HEK293 (cell line): ENCODE data around the gene DES.

Experiments
- CTCF ChIA-PET: fragments of 350-600 bp; formaldehyde crosslinking; extraction: SDS; loops from one replicate; lab custom pipeline; 2021; ENCODE audit warnings: antibody characterized with exemption; lab: Yijun Ruan, JAX
- POLR2A ChIA-PET: fragments of 300-600 bp; formaldehyde crosslinking; extraction: SDS; loops from one replicate; lab custom pipeline; 2020; ENCODE audit warnings: antibody characterized with exemption, inconsistent platforms; lab: Yijun Ruan, JAX
- H3K27ac ChIP-seq: fragments of 200-500 bp; sonication (Bioruptor generic); 2 replicates; pipeline ENCODE4 v1.5.1; 2014; ENCODE audit warnings: low read depth, low read length, control low read depth, inconsistent platforms; ENCODE audit errors: extremely low read depth
- H3K36me3 ChIP-seq, 2 experiments: fragments of 200-500 bp in 1 of 2; sonication (Bioruptor generic) in 1 of 2; 1 replicate in 1 of 2; 2 replicates in 1 of 2; pipeline ENCODE4 v1.5.1; 2014 to 2017; ENCODE audit warnings: inconsistent platforms in 2 of 2, low read length in 2 of 2; ENCODE audit not compliant: control insufficient read depth in 2 of 2, insufficient read depth in 1 of 2
- H3K4me1 ChIP-seq: fragments of 200-500 bp; sonication (Bioruptor generic); 2 replicates; pipeline ENCODE4 v1.5.1; 2014; ENCODE audit warnings: mild to moderate bottlenecking, low read length, inconsistent platforms; ENCODE audit not compliant: control insufficient read depth, insufficient read depth
- H3K4me3 ChIP-seq: 2 replicates; pipeline ENCODE4 v1.5.1; 2011; ENCODE audit warnings: low read depth, mild to moderate bottlenecking, control low read depth, low read length, moderate library complexity
- H3K9me3 ChIP-seq: fragments of 200-500 bp; sonication (Bioruptor generic); 2 replicates; pipeline ENCODE4 v1.5.1; 2014; ENCODE audit warnings: low read depth, low read length, inconsistent platforms; ENCODE audit not compliant: control insufficient read depth, insufficient read depth
- GLI2 ChIP-seq: fragments of 450-650 bp; formaldehyde crosslinking; IDR thresholded peaks from 2 replicates; pipeline ENCODE4; 2017; ENCODE audit warnings: missing biosample characterization, missing genetic modification characterization, low read depth, borderline replicate concordance
- HIC1 ChIP-seq: fragments of 450-650 bp; formaldehyde crosslinking; IDR thresholded peaks from 2 replicates; pipeline ENCODE4 v1.5.1; 2016; ENCODE audit warnings: missing biosample characterization, missing genetic modification characterization
- MEIS1 ChIP-seq: sonication (generic); formaldehyde crosslinking; IDR thresholded peaks from 2 replicates; pipeline ENCODE4 v1.8.1; 2022; ENCODE audit warnings: missing genetic modification reagents, mild to moderate bottlenecking, borderline replicate concordance
- OSR2 ChIP-seq: fragments of 450-650 bp; formaldehyde crosslinking; IDR thresholded peaks from 2 replicates; pipeline ENCODE4 v1.5.1; 2016; ENCODE audit warnings: missing biosample characterization, missing genetic modification characterization
- REPIN1 ChIP-seq: fragments of 450-650 bp; formaldehyde crosslinking; IDR thresholded peaks from 2 replicates; pipeline ENCODE4 v1.5.1; 2017; ENCODE audit warnings: missing biosample characterization, missing genetic modification characterization, low read depth
- ZBTB7A ChIP-seq: fragments of 450-650 bp; formaldehyde crosslinking; IDR thresholded peaks from 2 replicates; pipeline ENCODE4 v1.5.1; 2016; ENCODE audit warnings: low read depth, missing biosample characterization, missing genetic modification characterization
- ZFP41 ChIP-seq: fragments of 450-650 bp; formaldehyde crosslinking; IDR thresholded peaks from 2 replicates; pipeline ENCODE4 v1.5.1; 2016; ENCODE audit warnings: missing biosample characterization, missing genetic modification characterization, borderline replicate concordance
- ZNF114 ChIP-seq: fragments of 450-650 bp; formaldehyde crosslinking; IDR thresholded peaks from 2 replicates; pipeline ENCODE4 v1.5.0; 2017; ENCODE audit warnings: missing biosample characterization, missing genetic modification characterization
- ZNF140 ChIP-seq: fragments of 450-650 bp; formaldehyde crosslinking; IDR thresholded peaks from 2 replicates; pipeline ENCODE4 v1.5.1; 2016; ENCODE audit warnings: missing biosample characterization, missing genetic modification characterization
- ZNF202 ChIP-seq: fragments of 450-650 bp; formaldehyde crosslinking; IDR thresholded peaks from 2 replicates; pipeline ENCODE4 v1.5.1; 2016; ENCODE audit warnings: missing biosample characterization, missing genetic modification characterization, borderline replicate concordance
- ZNF274 ChIP-seq, 2 experiments: fragments of 200-500 bp in 1 of 2; fragments of 450-650 bp in 1 of 2; sonication (Bioruptor generic) in 1 of 2; formaldehyde crosslinking in 1 of 2; IDR thresholded peaks; 2 replicates each; pipeline versions ENCODE4 v1.5.1 to v1.6.1; 2014 to 2016; ENCODE audit warnings: borderline replicate concordance in 1 of 2, inconsistent platforms in 1 of 2, low read length in 1 of 2, missing biosample characterization in 1 of 2, missing genetic modification characterization in 1 of 2
- ZNF280D ChIP-seq: fragments of 450-650 bp; formaldehyde crosslinking; IDR thresholded peaks from 2 replicates; pipeline ENCODE4 v1.5.1; 2016; ENCODE audit warnings: missing biosample characterization, missing genetic modification characterization
- ZNF341 ChIP-seq: fragments of 450-650 bp; formaldehyde crosslinking; IDR thresholded peaks from 2 replicates; pipeline ENCODE4; 2016; ENCODE audit warnings: low read depth, missing biosample characterization, missing genetic modification characterization
- ZNF555 ChIP-seq: fragments of 450-650 bp; formaldehyde crosslinking; conservative IDR thresholded peaks from 2 replicates; pipeline ENCODE4 v1.5.1; 2017; ENCODE audit warnings: missing biosample characterization, mild to moderate bottlenecking, missing genetic modification characterization, inconsistent platforms
- ZNF571 ChIP-seq: fragments of 450-650 bp; formaldehyde crosslinking; IDR thresholded peaks from 2 replicates; pipeline ENCODE4 v1.5.0; 2017; ENCODE audit warnings: missing biosample characterization, missing genetic modification characterization
- ZNF76 ChIP-seq: fragments of 450-650 bp; formaldehyde crosslinking; IDR thresholded peaks from 2 replicates; pipeline ENCODE4; 2016; ENCODE audit warnings: low read depth, missing biosample characterization, missing genetic modification characterization, borderline replicate concordance
- TF ChIP-seq, protein P1 (sequence below): fragments of 450-650 bp; formaldehyde crosslinking; IDR thresholded peaks from 2 replicates; pipeline ENCODE4 v1.5.1; 2017; ENCODE audit warnings: missing biosample characterization, missing genetic modification characterization
- TF ChIP-seq, protein P2 (sequence below): fragments of 450-650 bp; formaldehyde crosslinking; IDR thresholded peaks from 2 replicates; pipeline ENCODE4 v1.5.1; 2017; ENCODE audit warnings: missing biosample characterization, missing genetic modification characterization

Gene DES

DNA sequence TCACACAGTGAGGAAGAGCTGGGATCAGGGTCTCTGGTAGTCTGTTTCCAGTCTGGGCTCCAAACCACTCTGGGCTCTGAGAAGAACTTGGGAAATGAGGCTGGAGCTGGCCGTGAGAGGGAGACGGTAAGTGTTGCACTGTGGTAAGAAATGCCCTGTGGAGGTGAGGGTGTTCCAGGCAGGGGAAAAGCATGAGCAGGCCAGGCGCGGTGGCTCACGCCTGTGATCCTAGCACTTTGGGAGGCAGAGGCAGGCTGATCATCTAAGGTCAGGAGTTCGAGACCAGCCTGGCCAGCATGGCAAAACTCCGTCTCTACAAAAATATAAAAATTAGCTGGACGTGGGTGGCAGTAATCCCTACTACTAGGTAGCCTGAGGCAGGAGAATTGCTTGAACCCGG is 14.3 kb upstream of the DES start:
- Histone ChIP-seq H3K27ac (no peak overlapping the region), H3K4me1 (peaks cover 19% of the 10 kb centered on the region), H3K9me3 (no peaks in the 10 kb centered on the region), H3K4me3 (no peak overlapping the region), H3K36me3 (no peaks in the 10 kb centered on the region)
- TF ChIP-seq ZFP41 (tag by site-specific recombination) (no peak), ZNF76 (tag by site-specific recombination) (no peak), HIC1 (tag by site-specific recombination) (no peak), ZNF280D (tag by site-specific recombination) (no peak), REPIN1 (tag by site-specific recombination) (no peak), ZBTB7A (tag by site-specific recombination) (no peak), MEIS1 (CRISPR knock-in tag) (no peak), ZNF571 (tag by site-specific recombination) (no peak), OSR2 (tag by site-specific recombination) (no peak), ZNF555 (tag by site-specific recombination) (no peak), GLI2 (tag by site-specific recombination) (no peak), ZNF140 (no peak), ZNF114 (tag by site-specific recombination) (no peak)
- TF ChIP-seq, protein P1, sequence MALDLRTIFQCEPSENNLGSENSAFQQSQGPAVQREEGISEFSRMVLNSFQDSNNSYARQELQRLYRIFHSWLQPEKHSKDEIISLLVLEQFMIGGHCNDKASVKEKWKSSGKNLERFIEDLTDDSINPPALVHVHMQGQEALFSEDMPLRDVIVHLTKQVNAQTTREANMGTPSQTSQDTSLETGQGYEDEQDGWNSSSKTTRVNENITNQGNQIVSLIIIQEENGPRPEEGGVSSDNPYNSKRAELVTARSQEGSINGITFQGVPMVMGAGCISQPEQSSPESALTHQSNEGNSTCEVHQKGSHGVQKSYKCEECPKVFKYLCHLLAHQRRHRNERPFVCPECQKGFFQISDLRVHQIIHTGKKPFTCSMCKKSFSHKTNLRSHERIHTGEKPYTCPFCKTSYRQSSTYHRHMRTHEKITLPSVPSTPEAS (tag by site-specific recombination), result no peak
- POLR2A ChIA-PET, result interaction anchor here (1.1 to 1.3 kb wide), 3 partner anchors 11 to 132 kb away, joined by 3 to 4 read pairs (median 3); no protein-coding TSS in a partner anchor
- CTCF ChIA-PET, result interaction anchor here (0.5 to 9.6 kb wide), 30 partner anchors 9 to 249 kb away, joined by 3 to 196 read pairs (median 7); partner anchors contain the start of gene DNPEP

DNA sequence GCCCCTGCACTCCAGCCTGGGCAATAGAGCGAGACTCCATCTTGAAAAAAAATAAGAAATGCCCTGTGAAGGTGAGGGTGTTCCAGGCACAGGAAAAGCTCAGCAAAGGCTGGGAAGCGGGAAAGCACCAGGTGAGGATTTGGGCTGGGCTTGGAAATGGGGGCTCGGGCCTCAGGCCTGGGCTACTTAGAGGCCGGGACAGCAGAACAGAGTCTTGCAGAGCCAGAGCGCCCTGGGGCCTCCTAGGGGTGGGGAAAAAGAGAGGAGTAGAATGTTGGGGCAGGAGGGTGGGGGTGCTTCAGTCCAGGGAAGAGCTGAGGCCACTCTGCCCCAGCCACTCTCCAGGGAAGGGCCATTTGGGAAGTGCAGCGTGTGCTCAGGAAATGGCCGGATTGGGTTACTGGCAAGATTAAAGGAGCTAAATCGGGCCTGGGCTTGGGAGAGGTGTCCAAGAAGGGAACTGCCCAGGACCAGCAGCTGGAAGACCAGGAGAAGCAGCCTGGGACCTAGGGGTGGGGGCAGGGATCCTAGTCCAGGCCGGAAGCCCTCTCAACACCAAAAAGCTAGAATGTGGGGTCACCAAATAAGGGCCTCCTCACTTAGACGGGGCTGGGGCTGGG is 13.8 kb upstream of the DES start:
- no peak overlapping the region for H3K27ac ChIP-seq
- ChIA-PET POLR2A (interaction anchor here (1.1 to 1.2 kb wide), 2 partner anchors 126 to 131 kb away, joined by 3 to 4 read pairs; no protein-coding TSS in a partner anchor), CTCF (interaction anchor here (0.6 to 9.6 kb wide), 18 partner anchors 9 to 226 kb away, joined by 3 to 196 read pairs (median 10); partner anchors contain the start of gene DNPEP)
- H3K36me3 ChIP-seq, result no peaks in the 10 kb centered on the region
- TF ChIP-seq, protein P2, sequence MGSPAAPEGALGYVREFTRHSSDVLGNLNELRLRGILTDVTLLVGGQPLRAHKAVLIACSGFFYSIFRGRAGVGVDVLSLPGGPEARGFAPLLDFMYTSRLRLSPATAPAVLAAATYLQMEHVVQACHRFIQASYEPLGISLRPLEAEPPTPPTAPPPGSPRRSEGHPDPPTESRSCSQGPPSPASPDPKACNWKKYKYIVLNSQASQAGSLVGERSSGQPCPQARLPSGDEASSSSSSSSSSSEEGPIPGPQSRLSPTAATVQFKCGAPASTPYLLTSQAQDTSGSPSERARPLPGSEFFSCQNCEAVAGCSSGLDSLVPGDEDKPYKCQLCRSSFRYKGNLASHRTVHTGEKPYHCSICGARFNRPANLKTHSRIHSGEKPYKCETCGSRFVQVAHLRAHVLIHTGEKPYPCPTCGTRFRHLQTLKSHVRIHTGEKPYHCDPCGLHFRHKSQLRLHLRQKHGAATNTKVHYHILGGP (tag by site-specific recombination), result no peak
- TF ChIP-seq ZNF274 (IDR thresholded peaks at IDR 0.05; ENCODE audit: low read length) (no peak), ZNF274 (tag by site-specific recombination; IDR thresholded peaks at IDR 0.05; ENCODE audit: borderline replicate concordance) (no peak), ZNF341 (tag by site-specific recombination) (peak; percentile 71), ZNF202 (tag by site-specific recombination) (no peak)
- peaks cover 18% of the 10 kb centered on the region for H3K4me1 ChIP-seq
- H3K4me3 ChIP-seq, result no peak overlapping the region
- no peaks in the 10 kb centered on the region for H3K9me3 ChIP-seq
